Measurements from ENCODE around the gene OSBPL8. TPM values are rescaled to one million over a fixed set of nuclear protein-coding genes. Genes with fewer than 3 reads are reported as not detected.

The OSBPL8 gene
- total RNA-seq, 4 donors from 2014 or later = 15.5 to 241 (median 29.4) TPM

DNA sequence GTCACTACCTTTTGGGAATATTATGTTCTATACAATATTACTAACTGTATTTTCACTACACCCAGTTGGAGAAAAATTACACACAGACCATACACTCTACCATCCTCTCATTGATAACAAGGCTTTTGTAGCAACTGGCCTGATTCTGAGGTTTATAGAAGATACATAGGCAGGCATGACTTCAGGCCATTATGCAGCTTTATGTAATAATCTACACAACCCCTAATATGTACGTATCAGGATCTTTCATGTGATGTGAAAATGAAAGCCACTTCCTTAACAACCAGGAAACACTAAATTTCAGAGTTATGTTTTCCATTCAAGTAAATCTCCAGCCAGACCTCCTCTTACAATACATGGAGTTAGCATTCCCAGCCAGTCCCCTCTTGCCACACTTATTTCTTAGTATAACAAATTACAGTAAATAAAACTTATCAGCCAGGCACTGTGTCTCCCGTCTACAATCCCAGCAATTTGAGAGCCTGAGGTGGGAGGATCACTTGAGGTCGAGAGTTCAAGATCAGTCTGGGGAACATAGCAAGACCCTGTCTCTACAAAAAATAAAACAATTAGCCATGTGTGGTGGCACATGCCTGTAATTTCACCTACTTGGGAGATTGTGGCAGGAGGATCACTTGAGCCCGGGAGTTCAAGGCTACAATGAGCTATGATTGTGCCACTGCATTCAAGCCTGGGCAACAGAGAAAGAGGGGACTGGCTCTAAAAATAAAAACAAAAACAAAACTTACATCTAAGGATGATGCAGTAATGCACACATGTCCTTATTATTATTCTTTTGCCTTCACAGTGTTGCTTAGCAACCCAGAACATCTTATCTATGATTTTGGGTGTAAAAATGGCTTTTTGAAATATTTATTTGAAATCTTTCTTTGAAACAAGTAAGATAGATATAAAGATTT is 10.4 kb upstream of the OSBPL8 start:
- intact Hi-C loops (cut with DNase I; ENCODE audit: low total_unique reads) (no loop called here), in situ Hi-C loops (cut with MboI; ENCODE audit: low pct_ligation_motif_present in 1 of 4, low pct_unique_long_range_greater_than_20kb in 1 of 4, low sequenced_read_pairs in 3 of 4) (loop anchor here in 3 of 4 donors (25.0 kb wide), 2 partner anchors 108 to 483 kb away; partner anchors contain the start of gene NAP1L1 (in 2 of the 3))
- no peaks in the 10 kb centered on the region for H3K4me1 ChIP-seq
- TF ChIP-seq POLR2A (IDR thresholded peaks at IDR 0.05) (no peak), POLR2AphosphoS5 (IDR thresholded peaks at IDR 0.05) (no peak), EP300 (IDR thresholded peaks at IDR 0.05; ENCODE audit: low read depth) (no peak)
- TF ChIP-seq, protein P1, sequence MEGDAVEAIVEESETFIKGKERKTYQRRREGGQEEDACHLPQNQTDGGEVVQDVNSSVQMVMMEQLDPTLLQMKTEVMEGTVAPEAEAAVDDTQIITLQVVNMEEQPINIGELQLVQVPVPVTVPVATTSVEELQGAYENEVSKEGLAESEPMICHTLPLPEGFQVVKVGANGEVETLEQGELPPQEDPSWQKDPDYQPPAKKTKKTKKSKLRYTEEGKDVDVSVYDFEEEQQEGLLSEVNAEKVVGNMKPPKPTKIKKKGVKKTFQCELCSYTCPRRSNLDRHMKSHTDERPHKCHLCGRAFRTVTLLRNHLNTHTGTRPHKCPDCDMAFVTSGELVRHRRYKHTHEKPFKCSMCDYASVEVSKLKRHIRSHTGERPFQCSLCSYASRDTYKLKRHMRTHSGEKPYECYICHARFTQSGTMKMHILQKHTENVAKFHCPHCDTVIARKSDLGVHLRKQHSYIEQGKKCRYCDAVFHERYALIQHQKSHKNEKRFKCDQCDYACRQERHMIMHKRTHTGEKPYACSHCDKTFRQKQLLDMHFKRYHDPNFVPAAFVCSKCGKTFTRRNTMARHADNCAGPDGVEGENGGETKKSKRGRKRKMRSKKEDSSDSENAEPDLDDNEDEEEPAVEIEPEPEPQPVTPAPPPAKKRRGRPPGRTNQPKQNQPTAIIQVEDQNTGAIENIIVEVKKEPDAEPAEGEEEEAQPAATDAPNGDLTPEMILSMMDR (IDR thresholded peaks at IDR 0.05) = no peak
- no peaks in the 10 kb centered on the region for H3K9me3 ChIP-seq
- no peak for DNase-seq
- no peak overlapping the region for H3K27ac ChIP-seq
- WGBS, 2 donors (ENCODE audit: low coverage in 1 of 2) = 45 to 64% methylated on average over 4 of the region's 4 CpGs
- H3K36me3 ChIP-seq = no peaks in the 10 kb centered on the region
- H3K4me3 ChIP-seq = no peak overlapping the region
- no peaks in the 10 kb centered on the region for H3K27me3 ChIP-seq

DNA sequence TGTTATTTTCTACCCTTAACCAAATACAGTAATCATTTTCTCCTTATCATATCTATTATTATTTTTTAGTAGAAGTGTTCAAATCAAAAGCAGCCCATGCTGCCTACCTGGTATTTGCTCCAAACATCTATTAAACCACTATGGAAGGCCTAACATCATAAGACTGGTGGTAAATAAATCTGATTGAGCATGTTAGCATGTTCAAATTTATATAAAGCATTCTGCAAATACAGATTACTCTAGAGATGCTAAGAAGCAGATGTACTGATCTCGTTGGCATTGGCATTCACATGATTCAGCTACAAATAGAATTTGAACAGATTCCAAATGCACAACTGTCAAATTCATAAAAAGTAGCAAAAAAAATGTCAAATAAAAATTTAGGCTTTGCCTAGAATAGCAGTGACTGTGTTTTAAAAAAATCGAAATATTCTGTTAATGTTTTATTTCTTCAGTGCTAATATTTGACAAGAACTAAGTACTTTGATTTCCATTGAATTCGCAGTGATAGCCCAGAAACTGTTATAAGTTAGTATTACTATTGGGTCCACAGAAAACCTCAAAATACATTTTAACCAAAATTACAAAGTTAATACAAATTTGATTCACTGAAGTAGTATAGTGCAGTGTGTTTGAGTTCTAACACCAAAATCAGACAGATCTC is 9.4 kb upstream of the OSBPL8 start:
- intact Hi-C loops (cut with DNase I; ENCODE audit: low total_unique reads) = no loop called here
- DNase-seq = no peak
- no peaks in the 10 kb centered on the region for H3K27me3 ChIP-seq
- no peak overlapping the region for H3K4me3 ChIP-seq
- in situ Hi-C loops (cut with MboI; ENCODE audit: low pct_ligation_motif_present in 1 of 4, low pct_unique_long_range_greater_than_20kb in 1 of 4, low sequenced_read_pairs in 3 of 4) = loop anchor here in 3 of 4 donors (25.0 kb wide), 2 partner anchors 107 to 482 kb away; partner anchors contain the start of gene NAP1L1 (in 2 of the 3)
- WGBS, 2 donors (ENCODE audit: low coverage in 1 of 2) = 73 to 79% methylated on average over 3 of the region's 3 CpGs
- TF ChIP-seq POLR2A (IDR thresholded peaks at IDR 0.05) (no peak), POLR2AphosphoS5 (IDR thresholded peaks at IDR 0.05) (no peak)
- TF ChIP-seq, protein P1 (IDR thresholded peaks at IDR 0.05) = no peak
- no peak overlapping the region for H3K27ac ChIP-seq
- no peaks in the 10 kb centered on the region for H3K9me3 ChIP-seq
- H3K4me1 ChIP-seq = no peaks in the 10 kb centered on the region
- H3K36me3 ChIP-seq = no peaks in the 10 kb centered on the region

DNA sequence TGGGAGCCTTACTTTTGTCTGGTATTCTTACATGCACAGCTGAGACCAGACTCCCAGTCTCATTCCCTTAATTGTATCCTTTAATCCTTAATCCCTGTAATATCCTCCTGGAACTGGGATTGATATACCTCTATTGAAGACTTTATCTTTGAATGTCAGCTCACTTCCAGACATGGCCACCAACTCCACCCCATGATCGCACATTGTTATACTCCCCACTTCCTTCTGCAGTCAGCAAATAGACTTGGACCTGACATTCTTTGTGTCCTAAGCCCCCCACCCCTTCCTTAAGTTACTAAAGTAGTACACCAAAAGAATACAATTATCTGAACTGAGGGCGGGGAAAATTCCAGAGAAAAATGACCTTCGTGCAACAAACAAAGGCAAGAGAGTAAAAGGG is 8.6 kb upstream of the OSBPL8 start:
- DNase-seq = no peak
- WGBS, 2 donors (ENCODE audit: low coverage in 1 of 2) = 90 to 93% methylated on average over 3 of the region's 3 CpGs
- no peaks in the 10 kb centered on the region for H3K9me3 ChIP-seq
- TF ChIP-seq EP300 (IDR thresholded peaks at IDR 0.05; ENCODE audit: low read depth) = no peak
- TF ChIP-seq, protein P1 (IDR thresholded peaks at IDR 0.05) = no peak
- TF ChIP-seq POLR2A (IDR thresholded peaks at IDR 0.05) = no peak
- TF ChIP-seq POLR2AphosphoS5 (IDR thresholded peaks at IDR 0.05) = no peak
- no peaks in the 10 kb centered on the region for H3K36me3 ChIP-seq
- in situ Hi-C loops (cut with MboI; ENCODE audit: low pct_ligation_motif_present in 1 of 4, low pct_unique_long_range_greater_than_20kb in 1 of 4, low sequenced_read_pairs in 3 of 4) = loop anchor here in 3 of 4 donors (25.0 kb wide), 2 partner anchors 106 to 481 kb away; partner anchors contain the start of gene NAP1L1 (in 2 of the 3)
- H3K27me3 ChIP-seq = no peaks in the 10 kb centered on the region
- intact Hi-C loops (cut with DNase I; ENCODE audit: low total_unique reads) = no loop called here
- H3K4me1 ChIP-seq = no peaks in the 10 kb centered on the region
- no peak overlapping the region for H3K27ac ChIP-seq
- H3K4me3 ChIP-seq = no peak overlapping the region

DNA sequence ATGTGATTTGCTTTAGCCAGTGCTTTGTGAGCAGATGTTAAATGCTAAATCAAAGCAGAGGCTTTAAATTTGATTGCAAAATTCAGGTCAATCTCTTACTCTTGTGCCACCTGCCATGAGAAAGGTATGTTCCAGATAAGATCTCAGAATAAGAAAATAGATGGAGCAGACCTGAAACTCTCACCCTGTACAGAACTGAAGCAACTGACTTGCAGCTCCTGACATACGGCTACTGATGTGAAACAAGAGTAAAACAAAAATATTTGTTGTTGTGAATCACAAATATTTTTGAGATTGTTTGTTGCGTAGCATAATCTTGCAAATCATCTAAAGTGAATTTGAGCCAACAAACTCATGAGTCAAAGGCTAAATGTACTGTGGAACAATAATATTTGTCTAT is 3.5 kb upstream of the OSBPL8 start:
- Histone ChIP-seq H3K36me3 (no peaks in the 10 kb centered on the region), H3K27ac (no peak overlapping the region), H3K27me3 (peaks cover 2% of the 10 kb centered on the region), H3K4me3 (no peak overlapping the region), H3K4me1 (peaks cover under 1 to 11% (median 6%) of the 10 kb centered on the region in 4 donors), H3K9me3 (no peaks in the 10 kb centered on the region)
- no peak for DNase-seq
- 88 to 90% methylated on average over 2 of the region's 2 CpGs for WGBS, 2 donors (ENCODE audit: low coverage in 1 of 2)
- in situ Hi-C loops (cut with MboI; ENCODE audit: low pct_ligation_motif_present in 1 of 4, low pct_unique_long_range_greater_than_20kb in 1 of 4, low sequenced_read_pairs in 3 of 4) (loop anchor here in 3 of 4 donors (25.0 kb wide), 2 partner anchors 101 to 476 kb away; partner anchors contain the start of gene NAP1L1 (in 2 of the 3)), intact Hi-C loops (cut with DNase I; ENCODE audit: low total_unique reads) (no loop called here)
- TF ChIP-seq POLR2A (IDR thresholded peaks at IDR 0.05) (no peak), POLR2AphosphoS5 (IDR thresholded peaks at IDR 0.05) (no peak), EP300 (IDR thresholded peaks at IDR 0.05; ENCODE audit: low read depth) (no peak)
- TF ChIP-seq, protein P1 (IDR thresholded peaks at IDR 0.05) = no peak

Data from transverse colon (tissue), 4 donors.